Stimulated activated CD4-positive, alpha-beta T cell treated with anti-CD3 and anti-CD28 coated beads, Interleukin-4, amount 100 ng/mL, for 4 hours (primary cell): ENCODE measurements around the gene FRMD5.
"Not testable (repeated sequence)": the region's sequence is repeated elsewhere in the genome, so short reads cannot be mapped to it uniquely, and the experiment has no call there.

ENCODE experiments used
- DNase-seq, 2 experiments: peaks; one replicate each; pipeline ENCODE4 v3.0.0-alpha.2; 2020

The FRMD5 gene

DNA sequence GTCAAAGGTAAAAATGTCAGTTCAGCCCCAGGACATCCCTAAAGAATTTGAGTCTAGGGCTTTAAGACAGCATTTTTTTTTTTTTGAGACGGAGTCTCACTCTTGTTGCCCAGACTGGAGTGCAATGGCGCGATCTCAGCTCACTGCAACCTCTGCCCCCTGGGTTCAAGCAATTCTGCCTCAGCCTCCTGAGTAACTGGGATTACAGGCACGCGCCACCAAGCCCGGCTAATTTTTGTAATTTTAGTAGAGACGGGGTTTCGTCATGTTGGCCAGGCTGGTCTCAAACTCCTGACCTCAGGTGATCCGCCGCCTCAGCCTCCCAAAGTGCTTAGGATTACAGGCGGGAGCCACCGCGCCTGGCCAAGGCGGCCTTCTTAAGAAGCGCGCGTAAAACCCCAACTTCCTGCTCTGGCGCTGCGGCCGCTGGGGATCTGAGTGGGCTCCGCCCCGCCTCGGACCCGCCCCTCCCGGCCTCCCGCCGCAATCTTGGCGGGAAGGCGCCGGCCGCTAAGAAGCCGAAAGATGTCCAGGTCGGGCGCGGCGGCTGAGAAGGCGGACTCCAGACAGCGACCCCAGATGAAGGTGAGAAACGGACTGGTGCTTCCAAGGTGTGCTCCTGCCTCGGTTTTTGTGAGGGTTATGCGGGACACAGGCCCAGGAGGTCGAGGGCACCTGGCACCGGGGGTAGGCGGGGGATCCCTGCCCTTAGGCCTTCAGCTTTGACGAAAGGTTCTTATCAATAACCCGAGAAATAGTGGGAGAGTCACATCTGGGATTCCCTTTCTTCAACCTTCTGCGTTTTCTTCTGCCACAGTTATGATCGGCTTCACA, 368.3 kb downstream of the FRMD5 start, which contains the start of gene WDR76:
WDR76 (plus strand) TSS at position 495 of the 834 bp plus-strand sequence; CDS start at position 526, 31 bp downstream.
- peak; percentile 59 to 70 for DNase-seq

DNA sequence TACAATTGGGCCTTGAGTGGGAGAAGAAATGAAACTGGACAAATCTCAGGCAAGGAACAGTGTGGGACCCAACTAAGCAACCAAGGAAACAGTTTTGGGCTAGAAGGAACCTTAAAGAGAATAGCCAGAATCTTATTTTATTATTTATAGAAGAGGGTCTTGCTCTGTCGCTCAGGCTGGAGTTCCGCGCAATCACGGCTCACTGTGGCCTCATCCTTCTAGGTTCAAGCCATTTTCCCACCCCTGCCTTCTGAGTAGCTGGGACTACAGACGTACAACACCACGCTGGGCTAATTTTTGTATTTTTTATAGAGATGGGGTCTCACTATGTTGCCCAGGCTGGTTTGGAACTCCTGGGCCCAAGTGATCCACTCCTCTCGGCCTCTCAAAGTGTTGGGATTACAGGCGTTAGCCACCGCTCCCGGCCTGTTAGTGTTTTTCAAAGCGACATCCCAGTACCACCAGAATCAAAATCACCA, 369.0 kb downstream of the FRMD5 start:
- DNase-seq: no peak

DNA sequence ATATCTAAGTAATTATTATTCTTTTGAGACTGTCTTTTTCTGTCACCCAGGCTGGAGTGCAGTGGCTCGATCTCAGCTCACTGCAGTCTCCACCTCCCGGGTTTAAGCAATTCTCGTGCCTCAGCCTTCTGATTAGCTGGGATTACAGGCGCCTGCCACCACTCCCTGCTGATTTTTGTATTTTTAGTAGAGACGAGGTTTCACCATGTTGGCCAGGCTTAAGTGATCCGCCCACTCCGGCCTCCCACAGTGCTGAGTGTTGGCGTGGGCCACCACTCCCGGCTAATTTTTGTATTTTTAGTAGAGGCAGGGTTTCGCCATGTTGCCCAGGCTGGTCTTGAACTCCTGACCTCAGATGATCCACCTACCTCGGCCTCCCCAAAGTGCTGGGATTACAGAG, 369.8 kb downstream of the FRMD5 start:
- not testable (repeated sequence) for DNase-seq

DNA sequence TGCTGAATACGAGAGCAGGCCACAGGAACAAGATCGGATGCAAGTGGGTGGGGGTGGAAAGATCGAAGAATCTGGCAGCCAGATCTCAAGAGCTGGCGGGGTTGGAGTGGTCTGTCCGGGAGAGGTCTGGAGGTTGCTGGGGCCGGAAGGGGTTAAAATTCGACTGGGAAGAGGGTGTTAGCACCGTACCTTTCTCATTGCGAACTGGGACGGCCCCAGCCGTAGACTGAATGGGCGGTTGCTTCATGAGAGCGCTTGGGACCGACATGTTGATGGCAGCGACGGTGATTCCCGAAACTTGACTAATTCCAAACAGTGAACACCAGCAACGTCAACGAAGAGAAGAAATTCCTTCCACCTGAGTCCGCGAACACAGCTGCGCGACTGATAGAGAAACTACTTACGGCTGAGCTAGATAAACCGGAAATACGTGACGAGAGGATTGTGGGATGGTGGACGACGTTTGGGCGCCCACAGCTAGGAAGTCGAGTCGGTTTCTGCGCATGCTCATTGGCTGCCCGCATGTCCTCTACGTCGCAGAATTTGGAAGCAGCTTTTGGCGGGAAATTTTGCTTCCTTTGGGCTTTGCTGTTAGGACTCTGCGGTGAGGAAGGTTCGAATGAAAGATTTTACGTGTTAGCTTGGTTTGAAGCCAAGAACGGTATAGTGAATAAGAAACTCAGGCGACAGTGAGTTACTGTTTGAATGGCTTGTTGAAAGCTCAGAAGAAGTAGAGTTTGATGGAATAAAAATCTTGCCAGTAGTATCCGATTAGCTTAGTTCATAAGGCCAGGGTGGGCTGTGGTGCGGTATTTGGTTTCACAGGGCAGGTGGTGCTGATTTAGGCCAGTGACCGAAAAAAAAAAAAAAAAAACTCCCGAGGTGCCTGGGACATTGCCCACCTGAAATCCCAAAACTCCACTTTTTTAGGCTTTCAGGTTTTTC, 370.5 kb downstream of the FRMD5 start, which contains the start of gene MFAP1:
MFAP1 (minus strand) TSS at position 389 of the 945 bp plus-strand sequence; CDS start at position 268, 121 bp downstream.
- DNase-seq: peak; percentile 80 to 92

DNA sequence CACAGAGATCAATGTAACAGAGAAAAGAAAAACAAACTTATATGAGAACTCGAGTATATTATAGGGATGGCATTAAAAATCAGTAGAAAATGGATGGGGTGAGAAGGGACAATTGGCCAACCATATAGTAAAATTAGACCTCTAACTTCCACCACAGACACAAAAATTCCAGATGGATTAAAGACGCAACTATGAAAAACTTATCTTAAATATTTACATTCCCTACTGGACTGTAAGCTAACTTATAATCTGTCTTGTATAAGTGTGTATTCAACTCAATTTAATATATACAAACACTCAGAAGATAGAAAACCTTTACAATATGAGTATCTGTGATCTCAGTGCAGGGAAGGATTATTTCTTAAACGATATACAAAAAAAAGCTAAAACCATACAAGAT, 373.6 kb downstream of the FRMD5 start:
- no peak for DNase-seq
